Breast epithelium (tissue), 3 donors: ENCODE results near the gene C20orf144.

Experiments
- CTCF ChIP-seq, 3 donors: fragments of 450-650 bp; IDR thresholded peaks; one replicate each; pipeline ENCODE4 v1.5.1; 2016 to 2017; ENCODE audit warnings: antibody characterized with exemption in 3 of 3, mild to moderate bottlenecking in 3 of 3, moderate library complexity in 3 of 3
- POLR2AphosphoS5 ChIP-seq, 3 donors: sonication (generic); formaldehyde crosslinking; IDR thresholded peaks; one replicate each; pipeline ENCODE4 v1.6.1; 2017; ENCODE audit warnings: antibody characterized with exemption in 3 of 3

- TF ChIP-seq POLR2AphosphoS5 (IDR thresholded peaks at IDR 0.05) (no peak), CTCF (IDR thresholded peaks at IDR 0.05) (no peak)
Observed at GRCh38 chr20:33635341-33635740, 26.8 kb upstream of the C20orf144 start.
